NCI-H2107 treated with DMSO at 0.1 percent for 48 hours (cell line): ENCODE measurements around the gene AK8.
A peak's percentile ranks its signal among the peaks of the same experiment; 100 is the strongest.

Source experiments
- DNase-seq: peaks from one replicate; lab custom pipeline; 2025; ENCODE audit not compliant: unreplicated experiment; lab: John Stamatoyannopoulos, UW

The AK8 gene

DNA sequence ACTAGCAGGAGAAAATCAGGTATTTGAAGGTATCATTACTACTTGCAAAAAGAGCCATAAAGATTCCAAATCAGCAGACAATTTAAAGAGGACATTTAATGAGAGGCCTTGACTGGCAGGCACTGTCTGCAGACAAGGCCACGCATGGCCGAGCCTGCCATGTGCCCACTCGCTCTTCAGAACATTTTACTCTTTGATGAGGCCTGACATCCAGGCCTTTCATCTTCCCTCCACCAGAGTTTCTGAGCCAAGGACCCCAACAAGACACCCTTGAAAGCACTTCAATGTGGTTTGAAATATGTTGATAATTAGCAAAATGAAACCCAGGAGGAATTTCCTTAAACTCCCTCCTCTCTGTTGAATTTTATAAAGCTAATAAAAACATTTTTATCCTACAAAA, 16.4 kb downstream of the AK8 start:
- DNase-seq: no peak

DNA sequence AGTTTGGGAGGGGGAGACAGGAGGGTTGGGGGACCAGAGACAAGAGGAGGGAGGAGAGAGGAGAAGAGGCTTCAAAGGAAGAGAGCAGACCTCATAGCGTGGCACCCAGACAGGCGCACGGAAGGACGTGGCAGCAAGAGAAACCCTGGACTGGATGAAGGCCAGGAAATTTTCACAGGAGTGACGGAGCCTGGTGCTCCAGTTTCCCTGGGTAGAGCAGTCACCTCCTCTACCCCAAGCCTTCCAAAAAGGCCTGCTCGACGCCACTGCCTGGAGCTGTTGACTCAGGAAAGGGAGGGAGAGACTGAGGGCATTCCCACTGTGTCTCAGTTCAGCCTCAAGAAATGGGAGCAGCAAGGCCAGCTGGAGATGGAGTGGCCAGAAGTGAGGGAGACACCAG, 19.3 kb downstream of the AK8 start:
- DNase-seq: no peak

DNA sequence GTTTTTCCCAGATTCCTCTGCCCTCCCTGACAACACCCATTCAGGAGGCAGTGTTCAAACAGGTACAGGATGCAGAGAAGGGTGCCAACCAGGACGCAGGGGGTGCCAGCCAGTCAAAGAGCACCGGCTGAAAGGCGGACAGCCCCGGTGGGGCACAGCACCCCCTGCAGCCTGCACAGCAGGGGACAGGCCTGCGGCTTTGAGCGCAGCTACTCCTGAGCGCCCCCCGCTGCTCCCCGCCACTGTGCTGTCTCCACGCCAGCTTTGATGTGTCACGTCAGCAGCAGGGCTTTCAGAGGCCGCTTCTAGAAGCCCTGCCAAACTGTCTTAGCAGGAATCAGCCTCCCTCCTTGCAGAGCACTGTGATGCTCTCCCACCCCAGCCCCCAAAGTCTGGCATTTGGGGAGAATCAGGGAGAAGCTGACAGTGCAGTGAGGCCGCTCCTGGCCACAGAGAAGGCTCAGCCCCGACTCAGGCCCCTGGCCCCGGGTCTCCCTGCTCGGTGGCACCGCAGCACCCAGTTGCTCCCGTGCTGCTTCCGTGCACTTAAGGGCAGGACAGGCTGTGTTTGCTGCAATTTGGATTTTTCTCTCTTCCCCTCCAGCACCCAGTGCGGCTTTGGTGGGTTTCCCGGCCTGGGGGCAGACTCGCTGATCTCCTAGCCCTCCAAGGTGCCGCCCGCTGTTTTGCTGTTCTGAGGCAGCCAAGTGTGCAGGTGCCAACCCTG, 20.3 kb downstream of the AK8 start:
- peak; percentile 25 for DNase-seq

DNA sequence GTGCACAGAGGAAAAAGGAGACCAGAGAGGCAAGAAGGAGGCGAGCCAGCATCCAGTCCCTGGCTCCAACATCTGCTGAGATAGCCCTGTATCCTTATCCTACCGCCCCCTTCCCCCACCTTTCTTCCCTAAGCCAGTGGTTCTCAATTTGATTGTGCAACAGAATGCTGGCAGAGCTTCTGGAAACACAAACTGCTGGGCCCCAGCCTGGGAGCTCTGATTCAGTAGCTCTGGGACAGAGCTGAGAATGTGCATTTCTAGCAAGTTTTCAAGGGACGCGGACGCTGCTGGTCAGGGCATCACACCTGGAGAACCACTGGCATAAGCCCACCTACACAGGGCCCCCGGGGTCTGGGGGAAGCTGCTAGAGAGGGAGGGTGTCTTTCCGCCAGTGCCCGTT, 21.1 kb downstream of the AK8 start:
- no peak for DNase-seq

DNA sequence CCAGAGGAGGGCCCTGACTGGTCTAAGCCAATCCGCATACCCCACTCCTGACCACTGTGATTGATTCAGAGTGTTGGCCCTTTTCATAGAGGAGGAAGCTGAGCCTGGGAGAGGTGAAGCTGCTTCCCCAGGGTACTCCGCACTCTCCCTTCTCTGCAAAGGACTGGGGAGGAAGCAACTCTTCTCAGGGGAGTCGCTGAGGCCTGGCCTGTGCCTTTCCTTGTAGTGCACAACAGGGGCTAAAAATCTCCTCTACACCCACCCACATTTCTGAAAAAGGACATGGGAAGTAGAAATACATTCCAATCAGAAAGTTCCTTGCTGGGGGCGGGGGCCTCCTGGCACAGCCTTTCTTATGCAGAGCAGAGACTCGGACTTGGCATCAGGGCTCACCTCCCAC, 22.2 kb downstream of the AK8 start:
- no peak for DNase-seq

DNA sequence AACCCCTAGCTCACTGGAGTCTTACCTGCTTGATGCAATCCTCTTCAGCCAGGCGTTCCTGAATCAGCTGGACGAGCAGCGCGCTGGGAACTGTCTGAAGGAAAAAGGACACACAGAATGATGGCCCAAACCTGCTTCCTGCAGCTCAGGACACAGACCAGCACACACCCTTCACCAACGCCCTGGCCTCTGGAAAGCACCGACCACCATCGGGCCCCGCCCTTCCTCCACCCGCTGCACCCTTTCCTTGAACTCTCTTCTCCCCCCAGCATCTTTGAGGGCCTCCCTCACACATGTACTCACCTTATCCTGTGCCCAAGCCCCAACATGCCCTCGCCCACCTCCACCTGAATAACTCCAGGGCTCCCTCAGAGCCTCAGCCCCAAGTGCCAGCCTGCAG, 23.3 kb downstream of the AK8 start:
- DNase-seq: no peak

DNA sequence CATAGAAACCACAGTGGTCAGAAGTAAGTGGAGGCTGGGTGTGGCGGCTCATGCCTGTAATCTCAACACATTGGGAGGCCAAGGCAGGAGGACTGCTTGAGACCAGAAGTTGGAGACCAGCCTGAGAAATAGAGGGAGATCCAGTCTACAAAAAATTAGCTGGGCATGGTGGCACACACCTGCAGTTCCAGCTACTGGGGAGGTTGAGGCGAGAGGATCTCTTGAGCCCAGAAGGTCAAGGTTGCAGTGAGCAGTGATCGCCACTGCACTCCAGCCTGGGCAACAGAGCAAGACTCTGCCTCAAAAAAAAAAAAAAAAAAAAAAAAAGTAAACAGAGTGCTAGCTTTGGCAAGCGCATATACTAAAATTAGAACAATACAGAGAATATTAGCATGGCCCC, 24.6 kb downstream of the AK8 start:
- DNase-seq: no peak

DNA sequence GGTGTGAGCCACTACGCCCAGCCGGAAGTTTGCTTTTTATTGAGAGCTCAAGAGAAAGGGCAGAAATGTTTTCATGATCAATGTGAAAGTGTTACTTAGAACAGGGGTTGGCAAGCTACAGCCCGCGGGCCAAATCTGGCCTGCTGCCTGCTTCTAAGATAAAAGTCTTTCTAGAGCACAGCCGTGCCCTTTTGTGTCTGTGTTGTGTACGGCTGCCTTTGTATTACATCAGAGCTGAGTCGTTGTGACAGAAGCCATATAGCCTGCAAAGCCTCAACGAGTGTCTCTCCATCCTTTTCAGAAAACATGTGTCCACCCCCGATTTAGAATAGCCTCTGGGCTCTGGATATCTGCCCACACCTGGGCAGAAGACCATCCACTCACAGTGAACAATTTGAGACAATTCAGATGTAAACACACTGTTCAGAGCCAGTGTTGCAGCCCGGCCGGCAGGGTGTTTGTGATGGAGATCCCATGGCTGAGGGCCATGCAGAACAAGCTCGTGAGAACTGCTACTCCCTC, 28.8 kb downstream of the AK8 start:
- no peak for DNase-seq

DNA sequence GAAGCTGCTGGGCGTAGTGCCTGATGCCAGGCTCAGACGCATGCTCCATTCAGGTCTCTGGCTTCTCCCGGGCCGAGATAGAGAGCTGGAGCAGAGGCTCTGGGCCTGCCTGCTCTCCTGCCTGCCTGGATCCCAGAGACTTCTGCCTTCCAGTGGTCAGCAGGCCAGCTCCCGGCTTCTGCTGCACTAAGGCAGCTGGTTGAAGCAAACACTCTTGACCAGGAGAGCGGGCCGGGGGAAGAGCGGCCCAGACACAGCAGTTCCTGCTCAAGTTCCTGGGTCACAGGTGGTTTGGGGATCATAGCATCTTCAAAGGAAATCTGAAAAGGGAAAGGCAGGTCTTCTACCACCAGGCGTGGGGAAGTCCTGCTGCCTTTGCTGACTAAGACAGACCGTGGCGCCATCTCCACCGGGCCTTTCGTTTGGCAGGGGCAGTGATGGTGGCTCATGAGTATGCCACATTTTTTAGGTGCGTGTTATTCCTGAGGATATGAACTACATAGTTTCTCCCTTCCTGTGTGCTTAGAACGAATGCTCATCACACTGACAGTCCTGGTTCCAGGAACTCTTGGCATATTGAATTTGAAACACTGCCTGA, 31.1 kb downstream of the AK8 start:
- DNase-seq: no peak

DNA sequence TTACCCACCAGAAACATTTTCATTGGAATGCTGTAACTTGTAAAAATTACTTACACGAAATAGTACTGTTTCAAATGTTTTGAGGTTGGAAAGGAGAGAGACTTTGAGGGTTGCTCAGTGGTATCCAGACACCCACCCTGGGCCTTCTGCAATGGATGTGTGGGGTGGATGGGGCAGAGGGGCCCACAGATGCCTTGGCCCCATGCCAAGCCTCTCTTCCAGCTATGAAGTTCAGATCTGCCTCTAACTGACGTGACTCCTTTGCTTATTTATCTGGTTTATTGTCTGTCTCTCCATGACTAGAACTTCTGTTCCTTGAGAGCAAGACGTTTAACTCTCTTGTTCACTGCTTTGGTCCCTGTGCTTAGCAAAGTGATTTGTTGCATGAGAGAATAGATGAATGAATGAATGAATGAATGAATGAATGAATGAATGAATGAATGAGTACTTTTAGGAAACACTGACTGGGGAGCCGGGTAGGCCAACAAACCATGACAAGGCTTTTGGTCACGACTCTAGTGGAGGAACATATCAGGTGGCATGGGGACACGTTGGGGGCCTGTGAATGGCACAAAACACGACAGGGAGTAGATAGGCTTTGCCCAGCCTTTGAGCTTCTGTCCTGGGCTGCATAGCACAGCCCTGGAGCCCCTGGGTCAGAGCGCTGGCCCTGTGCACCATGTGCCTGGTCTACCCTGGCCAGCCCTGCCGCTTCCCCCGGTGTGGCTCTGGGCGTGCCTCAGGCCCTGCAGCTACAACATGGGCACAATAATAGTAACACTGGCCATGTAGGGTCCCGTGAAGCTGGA, 31.8 kb downstream of the AK8 start:
- DNase-seq: no peak

DNA sequence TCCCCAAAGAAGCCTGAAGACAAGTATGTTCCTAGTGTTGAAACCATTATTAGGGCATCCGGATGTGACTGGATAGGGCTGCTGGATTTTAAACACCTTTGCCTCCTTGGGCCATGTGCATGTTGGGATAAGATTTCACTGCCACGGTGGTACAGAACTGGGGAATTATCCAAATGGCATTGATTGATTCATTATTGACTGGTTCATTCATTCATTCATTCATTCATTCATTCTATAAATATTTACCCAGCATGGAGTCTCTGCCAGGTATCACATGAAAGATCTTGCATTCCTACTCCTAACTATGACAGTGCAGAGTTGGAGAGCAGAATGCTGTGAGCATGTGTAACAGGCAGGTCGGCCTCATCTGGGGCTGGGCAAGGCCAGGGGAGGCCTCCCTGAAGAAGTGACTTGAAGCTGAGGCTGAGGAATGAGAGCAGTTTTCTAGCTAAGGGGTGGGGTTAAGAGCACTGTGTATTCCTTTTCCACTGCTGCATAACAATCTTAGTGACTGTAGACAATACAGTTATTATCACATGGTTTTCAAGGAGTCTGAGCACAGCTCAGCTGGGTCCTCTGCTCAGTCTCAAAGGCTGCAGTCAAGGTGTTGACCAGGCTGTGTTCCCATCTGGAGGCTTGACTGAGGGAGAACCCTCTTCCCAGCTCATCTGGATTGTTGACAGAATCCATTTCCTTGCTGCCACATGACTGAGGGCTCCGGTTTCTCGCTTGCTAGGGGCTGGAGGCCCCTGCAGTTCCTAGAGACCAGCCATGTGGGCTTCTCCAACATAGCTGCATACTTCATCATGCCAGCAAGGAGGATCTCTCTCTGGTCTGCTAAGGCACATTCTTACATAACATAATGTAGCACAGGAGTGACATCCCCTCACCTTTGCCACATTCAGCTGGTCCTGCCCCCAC, 35.7 kb downstream of the AK8 start:
- DNase-seq: no peak

DNA sequence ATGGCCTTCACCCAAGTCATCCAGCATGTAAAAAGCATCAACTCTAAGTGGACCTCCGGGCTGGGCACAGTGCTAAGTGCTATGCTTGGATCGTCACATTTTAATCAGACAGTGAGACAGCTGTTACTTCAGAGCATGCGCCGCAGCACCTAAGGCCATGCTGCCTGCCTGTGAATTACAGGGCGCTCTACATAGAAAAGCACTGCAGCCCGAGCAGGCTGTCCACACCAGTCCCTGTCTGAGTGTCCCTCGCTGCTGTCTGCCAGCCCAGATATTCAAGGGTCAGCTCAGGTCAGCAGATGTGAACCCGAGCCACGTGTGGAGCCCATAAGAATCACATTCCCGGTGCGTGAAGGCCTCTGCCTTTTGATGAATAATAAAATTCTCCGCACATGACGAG, 37.1 kb downstream of the AK8 start:
- DNase-seq: no peak

DNA sequence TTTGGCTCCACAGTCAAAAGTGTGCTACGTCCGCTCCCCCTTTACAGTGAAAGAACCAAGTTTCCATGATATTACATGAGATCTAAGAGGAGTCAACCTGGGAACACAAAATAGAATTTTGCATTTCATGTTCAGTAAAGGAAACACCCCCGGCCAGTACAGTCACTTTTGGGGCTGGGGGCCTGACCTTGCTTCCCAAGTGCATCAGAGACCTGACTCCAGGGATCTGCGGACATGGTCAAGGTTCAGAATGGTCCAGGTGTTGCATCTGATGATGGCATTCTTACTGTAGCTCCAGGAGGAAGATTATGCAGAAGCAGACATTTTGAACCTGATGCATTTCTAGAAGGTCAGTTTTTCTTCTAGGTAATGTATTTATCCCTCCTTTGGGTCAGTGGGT, 39.8 kb downstream of the AK8 start:
- no peak for DNase-seq

DNA sequence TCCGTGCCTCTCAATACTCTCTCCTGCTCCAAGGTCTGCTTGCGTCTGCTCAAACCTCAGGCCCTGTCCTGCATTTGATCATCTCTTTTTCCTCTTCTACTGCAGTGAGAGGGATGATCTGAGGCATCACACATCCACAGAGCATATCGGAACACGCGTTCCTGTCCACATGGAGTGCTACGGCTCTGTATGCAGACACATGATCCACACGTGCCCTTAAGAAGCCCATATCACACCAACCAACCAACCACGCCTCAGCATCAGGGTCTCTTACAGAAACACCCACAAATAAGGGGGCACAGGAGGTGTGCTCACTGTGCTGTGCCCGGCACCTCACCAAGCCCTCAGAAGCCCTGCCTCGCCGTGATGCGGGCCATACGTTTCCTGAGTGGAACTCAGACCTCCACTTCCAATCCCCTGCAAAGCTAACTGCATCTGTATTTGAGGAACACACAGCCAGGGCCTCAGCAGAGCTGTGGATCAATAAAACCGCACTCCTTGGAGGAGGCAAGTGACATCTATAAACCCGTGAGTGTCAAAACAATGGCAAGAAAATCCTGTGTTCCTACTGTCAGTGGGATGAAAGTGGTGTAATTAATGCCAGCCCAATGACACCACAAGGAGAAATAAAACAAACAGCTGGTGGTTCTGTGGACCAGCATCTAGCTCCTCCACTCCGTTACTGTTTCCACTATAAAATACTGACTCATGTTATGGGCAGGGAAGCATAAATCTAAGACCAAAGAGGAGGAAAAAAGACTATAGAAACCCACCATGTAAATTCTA, 40.4 kb downstream of the AK8 start:
- no peak for DNase-seq

DNA sequence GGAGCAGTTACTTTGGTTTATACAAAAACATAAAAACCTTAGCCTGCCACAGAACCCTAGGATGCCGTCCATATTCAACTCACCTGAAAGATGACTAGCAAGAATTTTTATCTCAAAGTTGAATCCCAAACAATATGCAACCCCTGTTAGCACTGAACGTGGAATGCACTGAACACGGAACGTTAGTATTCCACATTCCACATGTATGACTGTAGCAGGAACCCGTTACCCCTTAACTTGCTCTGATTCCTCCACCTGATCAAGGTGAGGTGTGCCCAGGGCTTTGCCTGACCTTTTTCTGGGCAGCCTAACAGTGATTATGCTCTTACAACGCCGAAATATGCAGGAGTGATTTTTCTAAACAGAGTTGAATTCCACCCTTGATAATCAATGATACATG, 43.7 kb downstream of the AK8 start:
- DNase-seq: no peak

DNA sequence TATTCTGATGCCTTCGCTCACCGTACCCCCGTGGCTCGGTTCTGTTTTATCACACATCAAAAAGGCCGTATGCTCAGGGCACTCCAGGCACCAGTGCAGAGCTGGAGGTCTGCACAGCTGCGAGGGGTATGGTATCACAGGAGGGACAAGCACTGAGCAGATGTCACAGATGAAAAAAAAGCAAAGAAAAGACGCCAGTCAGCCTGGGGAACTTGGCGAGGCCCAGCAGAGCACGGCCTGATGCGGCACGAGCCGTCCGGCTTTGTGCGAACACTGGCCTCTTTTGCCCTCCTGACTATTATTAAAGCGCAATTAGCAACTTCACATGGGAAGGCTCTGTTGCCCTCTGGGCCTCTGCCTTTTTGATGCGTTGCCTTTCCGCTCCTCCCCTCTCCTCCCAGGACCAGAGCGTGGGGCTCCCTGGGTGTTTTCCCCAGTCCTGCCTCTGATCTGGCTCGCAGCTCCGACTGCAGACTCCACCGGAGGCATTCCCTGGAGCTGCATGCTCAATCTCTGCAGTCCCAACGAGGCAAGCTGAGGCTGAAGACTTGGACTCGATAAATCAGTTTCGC, 44.4 kb downstream of the AK8 start:
- DNase-seq: no peak

DNA sequence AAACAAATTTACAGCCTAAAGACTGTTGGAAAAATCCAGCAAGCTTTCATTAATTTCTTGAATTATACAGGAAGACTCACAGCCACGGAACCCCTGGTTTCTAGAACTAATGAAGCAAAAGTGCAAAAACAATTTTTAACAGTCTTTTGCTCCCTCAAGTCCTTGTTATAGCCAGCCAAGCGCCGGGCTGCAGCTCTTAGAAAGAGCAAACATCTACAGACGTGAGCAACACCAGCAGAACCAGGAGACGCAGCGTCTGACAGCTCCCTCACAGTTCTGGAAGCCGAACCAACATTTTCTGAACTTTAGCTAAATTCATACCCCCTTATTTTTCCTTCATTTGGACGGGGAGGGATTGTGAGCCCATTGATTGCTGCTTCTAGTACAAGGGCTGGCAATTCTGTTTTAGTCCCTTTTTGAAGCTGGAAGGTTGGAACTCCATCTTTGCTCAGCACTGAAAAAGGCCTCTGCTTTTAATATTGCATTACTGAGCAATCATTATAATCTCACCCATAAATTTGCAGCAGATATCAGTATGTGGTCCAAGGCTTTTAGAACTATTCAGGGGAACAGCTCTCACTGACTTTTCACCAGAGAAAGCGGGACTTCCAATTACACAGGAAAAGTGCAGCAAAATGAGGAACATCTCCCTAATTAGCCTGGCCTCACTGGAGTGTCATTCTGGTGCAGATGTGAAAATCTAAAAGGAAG, 45.8 kb downstream of the AK8 start:
- no peak for DNase-seq

DNA sequence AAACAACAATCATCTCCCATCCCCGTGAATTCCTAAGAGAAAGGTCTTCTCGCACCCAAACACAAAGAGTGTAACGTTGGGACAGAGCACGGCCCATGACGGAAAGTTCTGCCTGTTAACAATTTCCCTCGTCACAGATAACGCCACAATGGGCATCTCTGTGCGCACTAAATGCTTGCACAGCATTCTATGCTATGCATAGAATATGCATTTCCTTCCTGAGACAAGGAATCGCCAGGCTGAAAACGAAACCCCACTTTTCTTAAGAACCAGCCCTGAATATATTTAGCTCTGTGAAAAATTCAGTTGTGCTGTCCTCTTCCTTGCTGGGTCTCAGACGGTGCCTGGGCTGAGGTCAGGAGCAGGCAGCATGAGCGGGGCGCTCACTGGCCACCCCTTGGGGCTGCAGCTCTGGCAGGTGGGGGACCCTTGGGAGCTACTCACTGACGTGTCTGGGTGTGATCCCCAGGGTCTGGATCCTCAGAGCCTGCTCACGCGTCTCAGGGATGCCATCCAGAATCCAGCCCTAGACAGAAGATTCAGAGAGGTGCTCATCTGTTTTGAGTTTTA, 49.8 kb downstream of the AK8 start:
- DNase-seq: no peak

DNA sequence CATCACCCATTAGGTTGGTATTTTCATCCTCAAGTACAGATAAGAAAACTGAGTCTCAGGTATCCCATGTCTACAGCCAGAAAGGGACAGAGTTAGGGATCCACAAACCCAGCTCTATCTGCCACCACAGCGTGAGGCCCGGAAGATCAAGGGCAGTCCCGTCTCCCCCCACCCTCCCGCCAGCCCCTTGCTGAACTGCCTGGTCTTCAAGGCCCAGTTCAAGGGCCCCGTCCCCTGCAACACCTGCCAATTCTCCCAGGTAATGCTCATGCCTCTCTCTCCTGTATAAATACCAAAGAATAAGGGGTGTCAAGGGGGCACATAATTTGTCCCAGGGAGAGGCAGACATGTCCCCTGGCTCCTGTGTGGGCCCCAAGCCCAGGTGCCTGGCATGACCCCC, 50.7 kb downstream of the AK8 start:
- DNase-seq: no peak
